GM12892 (cell line): ENCODE results near the gene ATF7.
"Not testable (repeated sequence)": the region's sequence is repeated elsewhere in the genome, so short reads cannot be mapped to it uniquely, and the experiment has no call there.

Experiments
- DNase-seq: peaks from one replicate; pipeline ENCODE4 v3.0.0; 2011; ENCODE audit not compliant: insufficient read length
- FAIRE-seq: peaks from 2 replicates; lab custom pipeline; 2011; peaks lifted over from hg19 to GRCh38; lab: Jason Lieb, UNC
- POLR2A ChIP-seq: IDR thresholded peaks from 2 replicates; pipeline ENCODE4 v1.6.1; 2011; ENCODE audit warnings: low read depth, low read length, control low read depth
- POLR2AphosphoS5 ChIP-seq: IDR thresholded peaks from 2 replicates; pipeline ENCODE4 v1.6.1; 2011; ENCODE audit warnings: low read depth, low read length, control low read depth
- TAF1 ChIP-seq: IDR thresholded peaks from 2 replicates; pipeline ENCODE4 v1.6.1; 2011; ENCODE audit warnings: low read depth, mild to moderate bottlenecking, control low read depth, low read length, borderline replicate concordance

Gene ATF7

GRCh38 chr12:53603804-53604203 lies 22.4 kb downstream of the ATF7 start:
- TF ChIP-seq POLR2AphosphoS5, result no peak
- TF ChIP-seq TAF1, result no peak
- no peak for TF ChIP-seq POLR2A
- DNase-seq (no peak), FAIRE-seq (no peak)

DNA sequence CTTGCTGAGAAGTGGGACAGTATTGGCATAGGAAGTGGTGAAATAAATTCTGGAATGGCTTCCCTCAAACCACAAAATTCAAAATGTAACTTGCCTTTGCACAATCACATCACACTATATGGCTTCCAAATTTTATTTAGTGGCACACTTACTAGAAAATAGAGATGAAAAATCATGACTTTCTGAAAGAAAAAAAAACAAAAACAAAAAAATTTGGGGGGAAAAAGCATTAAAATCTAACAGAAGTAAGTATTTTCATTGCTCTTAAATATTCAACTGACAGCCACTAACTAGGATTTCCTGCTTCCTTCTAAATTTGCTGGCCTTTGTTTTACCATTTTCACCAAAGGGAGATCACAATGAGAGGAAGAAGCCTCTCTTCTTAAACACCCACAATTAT lies 23.0 kb downstream of the ATF7 start:
- DNase-seq, result no peak
- no peak for FAIRE-seq
- no peak for TF ChIP-seq POLR2A
- TF ChIP-seq TAF1, result no peak
- no peak for TF ChIP-seq POLR2AphosphoS5

GRCh38 chr12:53602176-53602864 lies 23.9 kb downstream of the ATF7 start:
- TF ChIP-seq POLR2AphosphoS5, result no peak
- no peak for TF ChIP-seq TAF1
- no peak for TF ChIP-seq POLR2A
- peak; percentile 88 for FAIRE-seq
- no peak for DNase-seq

GRCh38 chr12:53601296-53601847 lies 24.8 kb downstream of the ATF7 start:
- DNase-seq (no peak), FAIRE-seq (peak; percentile 36)
- TF ChIP-seq POLR2A, result no peak
- TF ChIP-seq TAF1, result no peak
- TF ChIP-seq POLR2AphosphoS5, result no peak

DNA sequence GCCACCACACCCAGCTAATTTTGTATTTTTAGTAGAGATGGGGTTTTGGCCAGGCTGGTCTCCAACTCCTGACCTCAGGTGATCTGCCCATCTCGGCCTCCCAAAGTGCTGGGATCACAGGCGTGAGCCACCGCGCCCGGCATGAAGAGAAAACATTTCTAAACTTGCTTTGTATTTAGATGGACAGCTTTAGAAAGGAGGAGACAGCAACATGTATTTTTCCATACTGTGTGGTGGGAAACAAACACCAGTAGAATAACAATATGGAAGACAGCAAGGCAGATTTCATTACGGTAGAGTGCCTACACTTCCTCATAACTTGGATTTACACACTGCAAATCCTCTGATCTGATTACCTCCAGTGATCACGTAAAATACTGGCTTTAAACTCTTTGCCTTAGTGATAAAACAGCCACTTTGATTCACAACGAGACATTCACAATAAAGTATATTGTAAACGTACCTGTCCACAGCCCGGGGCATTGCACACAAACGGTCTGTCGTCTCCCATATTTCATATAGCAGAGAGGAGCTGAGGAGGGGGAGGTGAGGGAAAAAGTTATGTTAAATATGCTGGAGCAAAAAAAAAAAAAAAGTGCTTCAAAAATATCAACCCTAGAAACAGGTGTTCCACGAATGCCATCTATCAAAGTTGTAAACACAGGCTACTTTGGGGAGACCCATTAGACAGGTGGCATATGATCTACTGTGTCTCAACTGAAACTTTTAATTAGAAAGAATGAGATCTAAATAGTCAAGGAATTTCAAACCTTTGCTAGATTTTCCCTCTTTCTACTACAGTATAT lies 25.5 kb downstream of the ATF7 start:
- FAIRE-seq (peak; percentile 27), DNase-seq (no peak)
- no peak for TF ChIP-seq POLR2AphosphoS5
- TF ChIP-seq TAF1, result no peak
- TF ChIP-seq POLR2A, result no peak

- DNase-seq (no peak), FAIRE-seq (no peak)
Observed at GRCh38 chr12:53599579-53599978, 26.6 kb downstream of the ATF7 start.

DNA sequence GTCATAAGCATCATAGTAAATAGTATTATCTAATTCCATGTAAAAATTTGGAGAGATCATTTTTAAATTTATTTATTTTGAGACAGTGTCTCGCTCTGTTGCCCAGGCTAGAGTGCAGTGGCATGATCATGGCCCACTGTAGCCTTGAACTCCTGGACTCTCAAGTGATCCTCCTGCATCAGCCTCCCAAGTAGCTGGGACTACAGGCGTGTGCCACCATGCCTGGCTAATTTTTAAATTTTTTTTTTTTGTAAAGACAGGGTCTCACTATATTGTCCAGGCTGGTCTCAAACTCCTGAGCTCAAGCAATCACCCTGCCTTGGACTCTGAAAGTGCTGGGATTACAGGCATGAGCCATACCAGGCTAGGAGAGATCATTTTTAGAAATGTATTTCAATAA lies 27.2 kb downstream of the ATF7 start:
- not testable (repeated sequence) for FAIRE-seq, DNase-seq

More at GRCh38 chr12:53599579-53599978, 26.6 kb downstream of the ATF7 start:
- TF ChIP-seq POLR2AphosphoS5 (no peak), POLR2A (no peak), TAF1 (no peak)

DNA sequence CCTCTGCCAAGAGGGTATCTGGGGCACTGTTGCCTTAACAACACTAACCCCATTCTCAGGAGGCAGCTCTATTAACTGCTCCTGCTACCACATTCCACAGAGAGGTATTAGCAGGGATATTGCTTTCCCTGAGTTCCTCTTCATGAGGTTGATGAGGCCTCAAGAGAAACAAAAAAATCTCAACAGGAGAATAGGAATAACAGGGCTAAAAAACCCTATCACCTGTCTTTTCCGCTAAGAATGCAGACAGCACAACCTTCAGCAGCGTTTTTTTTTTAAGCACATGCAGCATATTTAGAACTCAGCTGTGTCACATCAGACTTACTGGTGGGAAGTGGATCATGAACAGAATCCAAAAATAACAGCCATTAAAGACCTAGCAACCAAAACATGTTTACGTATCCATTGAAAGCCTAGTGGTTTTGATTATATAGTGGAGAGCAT lies 29.2 kb downstream of the ATF7 start:
- no peak for DNase-seq
- FAIRE-seq, result no peak

DNA sequence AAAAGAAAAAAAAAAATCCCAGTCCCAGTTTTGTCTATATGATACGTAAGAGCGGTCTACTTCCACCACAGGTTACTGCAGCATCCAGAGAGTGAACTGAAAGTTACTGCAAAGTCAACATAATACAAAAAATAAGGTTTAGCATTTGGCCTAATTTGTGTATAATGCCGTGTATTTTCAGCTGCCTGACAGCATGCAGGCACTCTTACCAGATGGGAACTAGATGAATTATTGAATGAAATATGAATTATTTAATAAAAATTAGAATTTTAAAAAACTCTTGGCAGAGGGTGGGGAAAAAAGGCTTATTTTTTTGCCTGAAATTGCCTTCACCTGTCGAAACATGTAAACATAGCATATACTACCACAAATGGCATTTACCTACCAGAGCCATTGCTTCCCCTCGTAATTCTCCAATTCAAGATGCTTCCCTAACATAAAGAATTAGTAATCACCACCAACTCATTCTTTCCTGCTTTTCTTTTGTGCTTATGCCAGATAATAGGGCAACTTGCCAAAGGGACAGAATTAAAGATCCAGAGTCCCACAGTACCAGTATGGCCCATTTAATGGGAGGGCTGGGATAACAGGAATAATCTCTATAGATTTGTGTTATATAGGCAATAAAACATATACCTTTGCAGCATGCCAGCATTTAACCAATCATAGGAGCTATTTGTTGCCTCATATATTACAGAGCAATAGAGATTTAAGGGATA lies 31.1 kb downstream of the ATF7 start:
- FAIRE-seq (no peak), DNase-seq (no peak)
- TF ChIP-seq POLR2AphosphoS5 (no peak), POLR2A (no peak), TAF1 (no peak)

More for the DNA sequence above, 29.2 kb downstream of the ATF7 start:
- TF ChIP-seq TAF1 (no peak), POLR2AphosphoS5 (no peak), POLR2A (no peak)

- no peak for FAIRE-seq
- TF ChIP-seq POLR2A (no peak), TAF1 (no peak), POLR2AphosphoS5 (no peak)
- no peak for DNase-seq
Observed at GRCh38 chr12:53593707-53594106, 32.5 kb downstream of the ATF7 start.

- TF ChIP-seq POLR2A (no peak), POLR2AphosphoS5 (no peak), TAF1 (no peak)
- DNase-seq (no peak), FAIRE-seq (no peak)
Observed at GRCh38 chr12:53593031-53593430, 33.2 kb downstream of the ATF7 start.

DNA sequence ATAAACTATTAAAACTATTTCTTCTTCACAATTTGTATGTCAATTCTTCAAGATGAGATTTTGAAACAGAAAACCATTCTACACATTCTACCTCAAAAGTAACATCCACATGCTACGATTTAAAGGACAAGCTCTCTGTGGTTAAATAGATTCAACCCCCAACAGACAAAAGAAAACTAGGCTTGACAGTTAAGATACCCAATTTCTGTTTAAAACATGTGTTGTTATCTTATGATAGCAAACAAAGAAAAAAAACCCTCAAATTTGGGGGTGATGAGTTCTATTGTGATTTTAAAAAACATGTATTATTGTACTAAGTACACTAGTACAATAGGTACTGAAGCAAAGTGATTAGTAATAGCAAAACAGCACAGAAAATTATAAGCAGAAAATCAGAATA lies 33.8 kb downstream of the ATF7 start:
- DNase-seq (no peak), FAIRE-seq (no peak)
- no peak for TF ChIP-seq POLR2AphosphoS5
- TF ChIP-seq TAF1, result no peak
- no peak for TF ChIP-seq POLR2A
